ENCODE measurements around the gene SGPL1. TPM values are rescaled to one million over a fixed set of nuclear protein-coding genes. Genes with fewer than 3 reads are reported as not detected.

The SGPL1 gene
- total RNA-seq, 6 experiments from 2014 or later: 33.2 to 50.1 (median 38.0) TPM

GRCh38 chr10:70845256-70845655 lies 29.5 kb downstream of the SGPL1 start:
- H3K27ac ChIP-seq: no peak overlapping the region
- intact Hi-C loops (cut with DNase I): no loop called here
- H3K36me3 ChIP-seq: peaks cover 0 to 19% (median 0%) of the 10 kb centered on the region in 4 donors
- WGBS (ENCODE audit: insufficient coverage, low coverage, low lambda C conversion rate, missing lambda C conversion rate): 73% methylated on average over 2 of the region's 2 CpGs
- ATAC-seq (no peak), DNase-seq (no peak)
- peaks cover 0 to 18% (median 5%) of the 10 kb centered on the region in 4 donors for H3K4me1 ChIP-seq
- H3K27me3 ChIP-seq: no peaks in the 10 kb centered on the region
- no peak for TF ChIP-seq CTCF (IDR thresholded peaks at IDR 0.05)
- TF ChIP-seq POLR2A (IDR thresholded peaks at IDR 0.05): no peak
- H3K4me3 ChIP-seq: no peak overlapping the region
- no peaks in the 10 kb centered on the region for H3K9me3 ChIP-seq

- intact Hi-C loops (cut with DNase I): no loop called here
Measured at GRCh38 chr10:70845816-70846215, 30.1 kb downstream of the SGPL1 start.

GRCh38 chr10:70846795-70847194 lies 31.0 kb downstream of the SGPL1 start:
- 90% methylated on average over 2 of the region's 2 CpGs for WGBS (ENCODE audit: insufficient coverage, low coverage, low lambda C conversion rate, missing lambda C conversion rate)
- H3K9me3 ChIP-seq: no peaks in the 10 kb centered on the region
- no peak for DNase-seq
- H3K27me3 ChIP-seq: no peaks in the 10 kb centered on the region
- H3K4me3 ChIP-seq: no peak overlapping the region
- H3K4me1 ChIP-seq: peaks cover 0 to 31% (median 8%) of the 10 kb centered on the region in 4 donors
- intact Hi-C loops (cut with DNase I): no loop called here
- no peak overlapping the region for H3K27ac ChIP-seq
- H3K36me3 ChIP-seq: peaks cover 0 to 19% (median 0%) of the 10 kb centered on the region in 4 donors
- TF ChIP-seq CTCF (IDR thresholded peaks at IDR 0.05) (no peak), POLR2A (IDR thresholded peaks at IDR 0.05) (no peak)
- ATAC-seq: no peak

More at GRCh38 chr10:70845816-70846215, 30.1 kb downstream of the SGPL1 start:
- peaks cover 0 to 21% (median 5%) of the 10 kb centered on the region in 4 donors for H3K4me1 ChIP-seq
- DNase-seq (no peak), ATAC-seq (no peak)
- H3K9me3 ChIP-seq: no peaks in the 10 kb centered on the region
- H3K27me3 ChIP-seq: no peaks in the 10 kb centered on the region
- peaks cover 0 to 19% (median 0%) of the 10 kb centered on the region in 4 donors for H3K36me3 ChIP-seq
- no peak overlapping the region for H3K4me3 ChIP-seq
- TF ChIP-seq CTCF (IDR thresholded peaks at IDR 0.05) (no peak), POLR2A (IDR thresholded peaks at IDR 0.05) (no peak)
- H3K27ac ChIP-seq: no peak overlapping the region
- 63% methylated on average over 1 of the region's 1 CpG for WGBS (ENCODE audit: insufficient coverage, low coverage, low lambda C conversion rate, missing lambda C conversion rate)

- DNase-seq: no peak
- 88% methylated on average over 1 of the region's 1 CpG for WGBS (ENCODE audit: insufficient coverage, low coverage, low lambda C conversion rate, missing lambda C conversion rate)
- H3K9me3 ChIP-seq: no peaks in the 10 kb centered on the region
- ATAC-seq: no peak
- intact Hi-C loops (cut with DNase I): no loop called here
- no peak overlapping the region for H3K27ac ChIP-seq
- H3K36me3 ChIP-seq: peaks cover 0 to 19% (median 0%) of the 10 kb centered on the region in 4 donors
- TF ChIP-seq POLR2A (IDR thresholded peaks at IDR 0.05): no peak
- no peak for TF ChIP-seq CTCF (IDR thresholded peaks at IDR 0.05)
- H3K4me3 ChIP-seq: no peak overlapping the region
- no peaks in the 10 kb centered on the region for H3K27me3 ChIP-seq
- peaks cover 0 to 41% (median 14%) of the 10 kb centered on the region in 4 donors for H3K4me1 ChIP-seq
Measured at GRCh38 chr10:70847659-70848360, 32.1 kb downstream of the SGPL1 start.
